ENCODE measurements around the gene TBX10. TPM values are rescaled to one million over a fixed set of nuclear protein-coding genes. Genes with fewer than 3 reads are reported as not detected.

TBX10 gene
- total RNA-seq, 2 experiments from 2014 or later: 2.4 to 5.3 TPM

GRCh38 chr11:67631853-67632174 lies 7.7 kb downstream of the TBX10 start:
- H3K4me1 ChIP-seq (ENCODE audit: insufficient read depth, low read length, poor library complexity, severe bottlenecking): peaks cover 23% of the 10 kb centered on the region
- CTCF ChIA-PET (ENCODE audit: unreplicated experiment): no interaction called here
- H4K20me1 ChIP-seq (ENCODE audit: insufficient read depth, low read length): no peaks in the 10 kb centered on the region
- no peak overlapping the region for H3K4me2 ChIP-seq (ENCODE audit: low read length)
- BruUV-seq (replicated peaks): no TSS peak
- H2AFZ ChIP-seq (ENCODE audit: low read length): no peak overlapping the region
- H3K36me3 ChIP-seq (ENCODE audit: insufficient read depth, low read length): no peaks in the 10 kb centered on the region
- no peaks in the 10 kb centered on the region for H3K9me3 ChIP-seq (ENCODE audit: low read length)
- no peaks in the 10 kb centered on the region for H3K9me2 ChIP-seq (ENCODE audit: insufficient read depth, low read length)
- no peaks in the 10 kb centered on the region for H3K79me2 ChIP-seq (ENCODE audit: insufficient read depth, low read depth, low read length)
- H3K27ac ChIP-seq (ENCODE audit: low read depth, low read length, poor library complexity, severe bottlenecking): no peak overlapping the region
- intact Hi-C loops (cut with micrococcal nuclease; ENCODE audit: unreplicated experiment): no loop called here
- no peak for DNase-seq (ENCODE audit: low spot score)
- POLR2A ChIA-PET: no interaction called here
- no peak for TF ChIP-seq EZH2phosphoT487 (IDR thresholded peaks at IDR 0.05; ENCODE audit: borderline replicate concordance, low read depth, low read length)
- TF ChIP-seq, protein P1, sequence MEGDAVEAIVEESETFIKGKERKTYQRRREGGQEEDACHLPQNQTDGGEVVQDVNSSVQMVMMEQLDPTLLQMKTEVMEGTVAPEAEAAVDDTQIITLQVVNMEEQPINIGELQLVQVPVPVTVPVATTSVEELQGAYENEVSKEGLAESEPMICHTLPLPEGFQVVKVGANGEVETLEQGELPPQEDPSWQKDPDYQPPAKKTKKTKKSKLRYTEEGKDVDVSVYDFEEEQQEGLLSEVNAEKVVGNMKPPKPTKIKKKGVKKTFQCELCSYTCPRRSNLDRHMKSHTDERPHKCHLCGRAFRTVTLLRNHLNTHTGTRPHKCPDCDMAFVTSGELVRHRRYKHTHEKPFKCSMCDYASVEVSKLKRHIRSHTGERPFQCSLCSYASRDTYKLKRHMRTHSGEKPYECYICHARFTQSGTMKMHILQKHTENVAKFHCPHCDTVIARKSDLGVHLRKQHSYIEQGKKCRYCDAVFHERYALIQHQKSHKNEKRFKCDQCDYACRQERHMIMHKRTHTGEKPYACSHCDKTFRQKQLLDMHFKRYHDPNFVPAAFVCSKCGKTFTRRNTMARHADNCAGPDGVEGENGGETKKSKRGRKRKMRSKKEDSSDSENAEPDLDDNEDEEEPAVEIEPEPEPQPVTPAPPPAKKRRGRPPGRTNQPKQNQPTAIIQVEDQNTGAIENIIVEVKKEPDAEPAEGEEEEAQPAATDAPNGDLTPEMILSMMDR (conservative IDR thresholded peaks at IDR 0.05; ENCODE audit: low read length): no peak
- H3K4me3 ChIP-seq (ENCODE audit: low read depth, low read length, poor library complexity, severe bottlenecking): no peak overlapping the region

DNA sequence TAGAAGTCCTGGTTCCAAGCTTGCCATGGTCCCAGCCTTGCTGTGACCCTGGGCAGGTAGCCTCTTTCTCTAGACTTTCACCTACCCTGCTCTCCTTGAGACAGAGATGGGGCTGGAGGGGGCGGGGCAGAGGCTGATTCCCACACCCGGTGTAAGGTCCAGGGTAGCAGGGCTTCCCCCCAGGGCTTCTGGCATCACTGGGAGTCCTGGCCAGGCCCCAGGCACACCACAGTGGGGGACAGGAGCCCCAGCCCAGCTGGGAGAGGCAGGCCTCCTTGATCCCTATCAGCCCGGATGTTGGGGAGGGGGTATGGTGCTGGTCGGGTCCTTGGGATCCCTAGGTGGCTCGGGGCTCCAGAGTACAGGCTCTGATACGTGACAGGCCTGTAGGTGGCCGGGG lies 8.2 kb downstream of the TBX10 start:
- H3K36me3 ChIP-seq (ENCODE audit: insufficient read depth, low read length): no peaks in the 10 kb centered on the region
- H3K4me1 ChIP-seq (ENCODE audit: insufficient read depth, low read length, poor library complexity, severe bottlenecking): peaks cover 23% of the 10 kb centered on the region
- H3K79me2 ChIP-seq (ENCODE audit: insufficient read depth, low read depth, low read length): no peaks in the 10 kb centered on the region
- H3K9me2 ChIP-seq (ENCODE audit: insufficient read depth, low read length): no peaks in the 10 kb centered on the region
- no peaks in the 10 kb centered on the region for H4K20me1 ChIP-seq (ENCODE audit: insufficient read depth, low read length)
- no peak overlapping the region for H2AFZ ChIP-seq (ENCODE audit: low read length)
- ChIA-PET CTCF (ENCODE audit: unreplicated experiment) (interaction anchor here (1.5 kb wide), 1 partner anchor 13 kb away, joined by 3 read pairs; no protein-coding TSS in a partner anchor), POLR2A (no interaction called here)
- no peak overlapping the region for H3K27ac ChIP-seq (ENCODE audit: low read depth, low read length, poor library complexity, severe bottlenecking)
- H3K4me2 ChIP-seq (ENCODE audit: low read length): peak overlapping the region; percentile 97; the same call in 1 of the 2 replicates
- TF ChIP-seq, protein P1 (conservative IDR thresholded peaks at IDR 0.05; ENCODE audit: low read length): no peak
- TF ChIP-seq EZH2phosphoT487 (IDR thresholded peaks at IDR 0.05; ENCODE audit: borderline replicate concordance, low read depth, low read length): no peak
- DNase-seq (ENCODE audit: low spot score): no peak
- H3K4me3 ChIP-seq (ENCODE audit: low read depth, low read length, poor library complexity, severe bottlenecking): no peak overlapping the region
- BruUV-seq (replicated peaks): no TSS peak
- no peaks in the 10 kb centered on the region for H3K9me3 ChIP-seq (ENCODE audit: low read length)
- intact Hi-C loops (cut with micrococcal nuclease; ENCODE audit: unreplicated experiment): no loop called here

DNA sequence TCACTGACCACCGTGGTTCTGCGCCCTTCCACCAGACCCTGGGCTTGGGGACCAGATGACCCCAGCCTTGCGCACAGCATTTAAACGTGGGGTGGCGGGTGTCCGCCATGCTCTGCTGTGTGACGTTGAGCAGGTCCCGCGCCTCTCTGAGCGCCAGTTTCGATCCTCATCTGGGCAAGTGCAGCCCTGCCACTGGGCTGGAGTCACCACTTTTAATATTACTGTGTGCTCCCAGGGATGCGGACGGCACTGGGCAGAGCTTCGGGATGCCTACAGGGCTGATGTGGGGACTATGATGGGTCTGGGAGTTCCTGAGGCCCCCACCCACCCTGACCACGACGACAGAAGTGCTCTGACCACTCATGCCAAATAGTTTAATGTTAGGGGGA lies 8.6 kb downstream of the TBX10 start:
- no peak for DNase-seq (ENCODE audit: low spot score)
- Histone ChIP-seq H3K79me2 (ENCODE audit: insufficient read depth, low read depth, low read length) (no peaks in the 10 kb centered on the region), H3K4me1 (ENCODE audit: insufficient read depth, low read length, poor library complexity, severe bottlenecking) (peaks cover 23% of the 10 kb centered on the region), H3K9me3 (ENCODE audit: low read length) (no peaks in the 10 kb centered on the region), H2AFZ (ENCODE audit: low read length) (no peak overlapping the region), H4K20me1 (ENCODE audit: insufficient read depth, low read length) (no peaks in the 10 kb centered on the region), H3K4me2 (ENCODE audit: low read length) (peak overlapping the region; percentile 97), H3K27ac (ENCODE audit: low read depth, low read length, poor library complexity, severe bottlenecking) (peak overlapping the region; percentile 52), H3K9me2 (ENCODE audit: insufficient read depth, low read length) (no peaks in the 10 kb centered on the region), H3K4me3 (ENCODE audit: low read depth, low read length, poor library complexity, severe bottlenecking) (peak overlapping the region; percentile 72), H3K36me3 (ENCODE audit: insufficient read depth, low read length) (no peaks in the 10 kb centered on the region)
- CTCF ChIA-PET (ENCODE audit: unreplicated experiment): interaction anchor here (0.6 to 1.6 kb wide), 4 partner anchors 9 to 211 kb away, joined by 3 to 6 read pairs (median 4); partner anchors contain the start of gene TBX10
- intact Hi-C loops (cut with micrococcal nuclease; ENCODE audit: unreplicated experiment): loop anchor here (1.0 kb wide), 2 partner anchors 14 to 48 kb away; partner anchors contain the start of gene GSTP1
- no TSS peak for BruUV-seq (replicated peaks)
- POLR2A ChIA-PET: interaction anchor here (2.1 kb wide), 1 partner anchor 14 kb away, joined by 10 read pairs; no protein-coding TSS in a partner anchor
- TF ChIP-seq, protein P1 (conservative IDR thresholded peaks at IDR 0.05; ENCODE audit: low read length): peak; percentile 51; the same call in 1 of the 2 replicates
- no peak for TF ChIP-seq EZH2phosphoT487 (IDR thresholded peaks at IDR 0.05; ENCODE audit: borderline replicate concordance, low read depth, low read length)

All from OCI-LY7 (cell line).